ENCODE measurements around the gene MARCOL. TPM values are rescaled to one million over a fixed set of nuclear protein-coding genes. Genes with fewer than 3 reads are reported as not detected.

The MARCOL gene
- total RNA-seq, 4 donors from 2014 or later, result not detected

DNA sequence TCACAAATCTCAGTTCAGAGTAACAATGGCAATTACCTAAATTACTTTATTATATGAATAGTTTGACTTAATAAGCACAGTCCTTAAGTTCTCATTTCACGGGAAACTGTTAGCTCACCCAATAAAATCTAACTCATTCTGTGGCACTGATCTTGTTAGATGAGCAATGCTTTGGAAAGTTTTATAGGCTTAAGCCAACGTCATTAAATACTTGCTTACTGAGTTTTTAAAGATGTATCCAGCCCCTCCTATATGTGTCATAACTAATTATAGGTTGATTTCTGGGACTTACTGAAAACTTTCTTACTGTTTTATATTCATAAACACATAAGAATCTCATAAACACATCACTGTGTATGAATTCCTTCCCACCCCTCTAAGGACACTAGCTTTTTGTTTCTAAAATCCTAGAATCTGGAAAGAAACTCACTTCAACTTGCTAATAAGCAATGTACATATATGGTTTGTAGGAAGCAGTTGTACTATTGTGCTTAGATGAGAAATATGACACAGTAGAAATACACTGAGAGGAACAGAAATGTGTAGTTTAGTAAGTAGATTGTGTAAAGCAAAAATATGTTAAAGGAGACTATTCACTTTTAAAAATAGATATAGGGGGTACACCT is 14.1 kb upstream of the MARCOL start:
- DNase-seq (ENCODE audit: extremely low spot score), result no peak
- Histone ChIP-seq H3K4me1 (no peaks in the 10 kb centered on the region), H3K36me3 (no peaks in the 10 kb centered on the region), H3K27me3 (no peaks in the 10 kb centered on the region), H3K9me3 (no peaks in the 10 kb centered on the region), H3K27ac (replicated peaks in 1 of 4) (no peak overlapping the region), H3K4me3 (no peak overlapping the region)
- intact Hi-C loops (cut with DNase I), result no loop called here
- WGBS, result 67% methylated on average over 2 of the region's 2 CpGs
- TF ChIP-seq POLR2A (IDR thresholded peaks at IDR 0.05; ENCODE audit: low read depth), result no peak
- TF ChIP-seq POLR2AphosphoS5 (IDR thresholded peaks at IDR 0.05), result no peak
- TF ChIP-seq, protein P1, sequence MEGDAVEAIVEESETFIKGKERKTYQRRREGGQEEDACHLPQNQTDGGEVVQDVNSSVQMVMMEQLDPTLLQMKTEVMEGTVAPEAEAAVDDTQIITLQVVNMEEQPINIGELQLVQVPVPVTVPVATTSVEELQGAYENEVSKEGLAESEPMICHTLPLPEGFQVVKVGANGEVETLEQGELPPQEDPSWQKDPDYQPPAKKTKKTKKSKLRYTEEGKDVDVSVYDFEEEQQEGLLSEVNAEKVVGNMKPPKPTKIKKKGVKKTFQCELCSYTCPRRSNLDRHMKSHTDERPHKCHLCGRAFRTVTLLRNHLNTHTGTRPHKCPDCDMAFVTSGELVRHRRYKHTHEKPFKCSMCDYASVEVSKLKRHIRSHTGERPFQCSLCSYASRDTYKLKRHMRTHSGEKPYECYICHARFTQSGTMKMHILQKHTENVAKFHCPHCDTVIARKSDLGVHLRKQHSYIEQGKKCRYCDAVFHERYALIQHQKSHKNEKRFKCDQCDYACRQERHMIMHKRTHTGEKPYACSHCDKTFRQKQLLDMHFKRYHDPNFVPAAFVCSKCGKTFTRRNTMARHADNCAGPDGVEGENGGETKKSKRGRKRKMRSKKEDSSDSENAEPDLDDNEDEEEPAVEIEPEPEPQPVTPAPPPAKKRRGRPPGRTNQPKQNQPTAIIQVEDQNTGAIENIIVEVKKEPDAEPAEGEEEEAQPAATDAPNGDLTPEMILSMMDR (IDR thresholded peaks at IDR 0.05), result no peak
- no peak for TF ChIP-seq EP300 (IDR thresholded peaks at IDR 0.05)

GRCh38 chr5:148228392-148228984 is 9.8 kb upstream of the MARCOL start:
- no peaks in the 10 kb centered on the region for H3K27me3 ChIP-seq
- H3K27ac ChIP-seq (replicated peaks in 1 of 4), result no peak overlapping the region
- no peak for DNase-seq (ENCODE audit: extremely low spot score)
- no peaks in the 10 kb centered on the region for H3K4me1 ChIP-seq
- H3K4me3 ChIP-seq, result no peak overlapping the region
- H3K36me3 ChIP-seq, result no peaks in the 10 kb centered on the region
- intact Hi-C loops (cut with DNase I), result no loop called here
- WGBS, result 93% methylated on average over 3 of the region's 3 CpGs
- TF ChIP-seq POLR2A (IDR thresholded peaks at IDR 0.05; ENCODE audit: low read depth), result no peak
- TF ChIP-seq, protein P1 (IDR thresholded peaks at IDR 0.05), result no peak
- no peak for TF ChIP-seq EP300 (IDR thresholded peaks at IDR 0.05)
- no peak for TF ChIP-seq POLR2AphosphoS5 (IDR thresholded peaks at IDR 0.05)
- H3K9me3 ChIP-seq, result no peaks in the 10 kb centered on the region

GRCh38 chr5:148229840-148230239 is 8.5 kb upstream of the MARCOL start:
- Histone ChIP-seq H3K4me1 (no peaks in the 10 kb centered on the region), H3K27me3 (no peaks in the 10 kb centered on the region), H3K27ac (replicated peaks in 1 of 4) (no peak overlapping the region), H3K36me3 (no peaks in the 10 kb centered on the region), H3K9me3 (no peaks in the 10 kb centered on the region), H3K4me3 (no peak overlapping the region)
- intact Hi-C loops (cut with DNase I), result no loop called here
- TF ChIP-seq POLR2A (IDR thresholded peaks at IDR 0.05; ENCODE audit: low read depth) (no peak), POLR2AphosphoS5 (IDR thresholded peaks at IDR 0.05) (no peak), EP300 (IDR thresholded peaks at IDR 0.05) (no peak)
- TF ChIP-seq, protein P1 (IDR thresholded peaks at IDR 0.05), result no peak
- no peak for DNase-seq (ENCODE audit: extremely low spot score)

- intact Hi-C loops (cut with DNase I), result no loop called here
- no peak for DNase-seq (ENCODE audit: extremely low spot score)
These were observed 8.1 kb upstream of the MARCOL start for GRCh38 chr5:148230240-148230639.

More at GRCh38 chr5:148230240-148230639, 8.1 kb upstream of the MARCOL start:
- Histone ChIP-seq H3K27ac (replicated peaks in 1 of 4) (no peak overlapping the region), H3K36me3 (no peaks in the 10 kb centered on the region), H3K9me3 (no peaks in the 10 kb centered on the region), H3K4me3 (no peak overlapping the region), H3K27me3 (no peaks in the 10 kb centered on the region), H3K4me1 (no peaks in the 10 kb centered on the region)
- TF ChIP-seq EP300 (IDR thresholded peaks at IDR 0.05), result no peak
- TF ChIP-seq, protein P1 (IDR thresholded peaks at IDR 0.05), result no peak
- no peak for TF ChIP-seq POLR2A (IDR thresholded peaks at IDR 0.05; ENCODE audit: low read depth)
- no peak for TF ChIP-seq POLR2AphosphoS5 (IDR thresholded peaks at IDR 0.05)
- WGBS, result 95% methylated on average over 7 of the region's 7 CpGs
